BLaER1 (cell line): ENCODE data around the gene CFAP77.
"Not testable (repeated sequence)": the region's sequence is repeated elsewhere in the genome, so short reads cannot be mapped to it uniquely, and the experiment has no call there.

Source experiments
- H3K27ac ChIP-seq: shearing (Covaris generic); formaldehyde crosslinking; 2 replicates; pipeline ENCODE4 v1.8.1; 2022
- H3K27me3 ChIP-seq: shearing (Covaris generic); formaldehyde crosslinking; 2 replicates; pipeline ENCODE4 v1.8.1; 2022
- H3K36me3 ChIP-seq: shearing (Covaris generic); formaldehyde crosslinking; 2 replicates; pipeline ENCODE4 v1.8.1; 2022
- H3K4me1 ChIP-seq: shearing (Covaris generic); formaldehyde crosslinking; 2 replicates; pipeline ENCODE4 v1.8.1; 2022
- H3K4me2 ChIP-seq: shearing (Covaris generic); formaldehyde crosslinking; 2 replicates; pipeline ENCODE4 v1.8.1; 2022
- H3K4me3 ChIP-seq: shearing (Covaris generic); formaldehyde crosslinking; 2 replicates; pipeline ENCODE4 v1.8.1; 2022
- H3K9ac ChIP-seq: shearing (Covaris generic); formaldehyde crosslinking; 2 replicates; pipeline ENCODE4 v1.8.1; 2022
- H3K9me3 ChIP-seq: shearing (Covaris generic); formaldehyde crosslinking; 2 replicates; pipeline ENCODE4 v1.8.1; 2022
- H4K20me1 ChIP-seq: shearing (Covaris generic); formaldehyde crosslinking; 2 replicates; pipeline ENCODE4 v1.8.1; 2022
- Cebpa-rat ChIP-seq: shearing (Covaris generic); IDR thresholded peaks from 2 replicates; pipeline ENCODE4 v1.8.1; 2022

Gene CFAP77

DNA sequence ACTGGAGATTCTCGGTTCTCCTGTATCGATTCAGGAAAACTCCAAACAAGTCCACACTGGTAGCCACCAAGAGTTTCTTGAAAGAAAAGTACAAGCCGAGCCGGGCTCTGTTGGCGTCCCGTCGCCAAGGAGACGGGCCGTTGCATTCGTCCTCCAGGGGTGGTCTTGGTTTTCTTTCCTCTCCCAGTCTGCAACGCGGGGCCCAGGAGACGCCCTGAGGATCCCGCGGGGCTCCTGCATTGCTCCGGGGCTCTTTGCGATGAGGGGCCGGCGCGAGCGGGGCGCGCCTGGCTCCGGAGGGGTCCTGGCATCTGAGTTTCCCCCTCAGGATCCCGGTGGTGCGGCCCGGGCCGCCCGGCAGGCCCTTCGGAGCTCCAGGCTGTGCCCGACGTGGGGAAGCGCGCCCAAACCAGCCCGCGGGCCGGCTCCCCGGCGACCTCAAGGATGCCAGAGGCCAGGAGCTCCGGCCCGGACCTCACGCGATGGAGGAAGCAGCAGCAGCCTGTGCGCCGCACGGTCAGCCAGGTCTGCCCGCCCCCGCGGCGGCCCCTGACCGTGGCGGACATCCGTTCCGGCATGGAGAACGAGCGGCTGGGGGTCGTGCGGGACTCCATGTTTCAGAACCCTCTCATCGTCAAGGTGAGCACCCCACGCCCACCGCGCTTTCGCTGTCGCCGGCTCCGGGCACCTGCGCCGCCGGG, at the start of gene CFAP77:
TSS of gene CFAP77 (plus strand) at position 384 of the 701 bp plus-strand sequence. CDS start at position 445, 61 bp downstream.
- H3K4me1 ChIP-seq: peaks cover 42% of the 10 kb centered on the region
- peaks cover 14% of the 10 kb centered on the region for H4K20me1 ChIP-seq
- TF ChIP-seq Cebpa-rat: no peak
- peak within 1 kb of the TSS; percentile 98 for H3K4me2 ChIP-seq
- H3K4me3 ChIP-seq: peak within 1 kb of the TSS; percentile 66
- H3K9ac ChIP-seq: peak within 1 kb of the TSS; percentile 82
- peak within 1 kb of the TSS; percentile 83 for H3K27ac ChIP-seq
- H3K9me3 ChIP-seq: no peaks in the 10 kb centered on the region
- no peaks in the 10 kb centered on the region for H3K36me3 ChIP-seq
- peaks cover 25% of the 10 kb centered on the region for H3K27me3 ChIP-seq

DNA sequence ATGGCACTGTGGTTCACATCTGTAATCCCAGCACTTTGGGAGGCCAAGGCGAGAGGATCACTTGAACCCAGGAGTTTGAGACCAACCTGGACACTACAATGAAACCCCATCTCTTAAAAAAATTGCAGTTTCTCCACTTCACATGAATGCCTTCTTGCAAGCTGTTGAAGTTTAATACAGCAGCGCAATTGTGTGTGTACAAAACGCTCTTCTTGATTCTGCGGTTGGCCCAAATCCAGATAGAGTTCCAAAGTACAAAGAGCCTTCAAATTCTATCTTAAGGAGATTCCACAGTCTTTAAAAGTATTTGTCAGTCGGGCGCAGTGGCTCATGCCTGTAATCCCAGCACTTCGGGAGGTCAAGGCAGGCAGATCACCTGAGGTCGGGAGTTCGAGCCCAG, 45.9 kb upstream of the CFAP77 start:
- H3K27ac ChIP-seq: no peak overlapping the region
- no peaks in the 10 kb centered on the region for H3K4me1 ChIP-seq
- no peak overlapping the region for H3K4me2 ChIP-seq
- no peaks in the 10 kb centered on the region for H3K9me3 ChIP-seq
- no peak for TF ChIP-seq Cebpa-rat
- no peak overlapping the region for H3K4me3 ChIP-seq
- H3K27me3 ChIP-seq: no peaks in the 10 kb centered on the region
- H4K20me1 ChIP-seq: no peaks in the 10 kb centered on the region
- H3K9ac ChIP-seq: no peak overlapping the region
- no peaks in the 10 kb centered on the region for H3K36me3 ChIP-seq

GRCh38 chr9:132365986-132366385, 44.0 kb upstream of the CFAP77 start:
- Histone ChIP-seq H3K4me2 (no peak overlapping the region), H3K9ac (no peak overlapping the region), H3K4me1 (no peaks in the 10 kb centered on the region), H3K27ac (no peak overlapping the region), H3K27me3 (no peaks in the 10 kb centered on the region), H3K9me3 (no peaks in the 10 kb centered on the region), H4K20me1 (no peaks in the 10 kb centered on the region), H3K36me3 (no peaks in the 10 kb centered on the region), H3K4me3 (no peak overlapping the region)
- no peak for TF ChIP-seq Cebpa-rat

DNA sequence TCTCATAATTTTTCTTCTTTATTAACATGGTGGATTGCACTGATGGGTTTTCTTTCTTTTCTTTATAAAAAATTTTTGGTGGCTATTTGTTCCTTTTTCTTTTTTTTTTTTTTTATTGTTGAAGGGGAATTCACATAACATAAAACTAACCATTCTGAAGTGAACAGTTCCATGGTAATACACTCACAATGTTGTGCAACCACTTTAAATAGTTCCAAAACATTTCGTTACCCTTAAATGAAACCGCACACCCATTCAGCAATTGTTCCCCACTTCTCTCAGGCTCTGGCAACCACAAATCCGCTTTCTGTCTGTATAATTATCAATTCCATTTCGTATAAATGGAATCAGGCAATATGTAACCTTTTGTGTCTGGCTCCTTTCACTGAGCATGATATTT, 43.5 kb upstream of the CFAP77 start:
- TF ChIP-seq Cebpa-rat: no peak
- H3K9me3 ChIP-seq: no peaks in the 10 kb centered on the region
- no peak overlapping the region for H3K4me3 ChIP-seq
- H3K36me3 ChIP-seq: no peaks in the 10 kb centered on the region
- H3K9ac ChIP-seq: no peak overlapping the region
- H3K4me1 ChIP-seq: no peaks in the 10 kb centered on the region
- no peaks in the 10 kb centered on the region for H4K20me1 ChIP-seq
- H3K27ac ChIP-seq: no peak overlapping the region
- no peak overlapping the region for H3K4me2 ChIP-seq
- H3K27me3 ChIP-seq: no peaks in the 10 kb centered on the region

DNA sequence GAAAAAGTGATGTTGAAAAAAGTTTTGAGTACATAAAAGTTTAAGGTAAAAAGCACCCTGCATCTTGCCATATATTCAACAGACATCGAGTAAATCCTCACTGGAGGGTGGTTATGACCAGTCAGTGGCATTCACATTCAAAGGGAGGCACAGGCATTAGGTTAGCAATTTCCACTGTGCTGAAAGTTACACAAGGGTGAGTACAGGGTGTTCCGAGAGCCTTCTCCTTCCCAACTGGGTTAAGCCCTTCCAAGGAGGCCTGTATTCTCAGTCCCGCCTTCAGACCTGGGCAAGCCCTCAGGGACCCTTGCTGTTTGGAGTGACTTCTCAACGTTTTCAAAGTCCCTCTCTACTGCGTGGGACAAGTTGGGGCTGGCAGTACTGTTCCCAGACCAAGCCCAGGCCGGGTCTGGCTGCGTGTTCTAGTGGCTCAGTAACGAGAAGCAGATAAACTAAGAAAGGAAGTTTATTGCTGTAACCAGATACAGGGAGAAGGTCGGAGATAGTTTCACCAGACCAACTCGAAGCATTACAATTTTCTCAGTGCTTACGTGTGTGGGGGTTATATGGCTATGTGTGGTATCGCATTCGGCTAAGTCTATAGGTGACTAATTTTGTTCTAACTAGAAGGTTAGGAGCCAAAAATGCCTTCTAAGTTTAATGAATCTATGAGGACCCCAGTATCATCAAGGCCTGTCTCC, 42.2 kb upstream of the CFAP77 start:
- Histone ChIP-seq H3K27ac (no peak overlapping the region), H3K9me3 (no peaks in the 10 kb centered on the region), H3K4me3 (no peak overlapping the region), H3K27me3 (no peaks in the 10 kb centered on the region), H3K36me3 (no peaks in the 10 kb centered on the region), H3K4me2 (no peak overlapping the region), H3K9ac (no peak overlapping the region), H4K20me1 (no peaks in the 10 kb centered on the region), H3K4me1 (peaks cover 10% of the 10 kb centered on the region)
- no peak for TF ChIP-seq Cebpa-rat

DNA sequence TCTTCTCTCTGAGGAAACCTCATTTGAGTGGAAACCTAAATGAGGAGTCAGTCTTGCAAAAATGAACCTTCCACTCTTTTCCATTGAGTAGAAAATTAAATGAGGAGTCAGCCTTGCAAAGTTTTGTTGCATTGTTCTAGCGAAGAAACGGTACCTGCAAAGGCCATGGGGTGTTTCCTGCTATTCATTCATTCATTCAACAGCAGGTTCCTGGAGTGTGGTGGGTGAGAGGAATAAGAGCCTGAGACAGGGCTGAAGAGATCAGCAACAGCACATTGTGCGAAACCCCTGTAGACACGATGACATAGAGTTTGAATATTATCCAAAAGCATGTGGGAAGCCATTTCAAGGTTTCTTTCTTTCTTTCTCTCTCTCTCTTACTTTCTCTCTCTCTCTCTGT, 40.6 kb upstream of the CFAP77 start:
- Histone ChIP-seq H3K9me3 (no peaks in the 10 kb centered on the region), H4K20me1 (no peaks in the 10 kb centered on the region), H3K4me2 (no peak overlapping the region), H3K4me3 (no peak overlapping the region), H3K9ac (no peak overlapping the region), H3K27me3 (no peaks in the 10 kb centered on the region), H3K36me3 (peaks cover 1% of the 10 kb centered on the region; the same call in 1 of the 2 replicates), H3K4me1 (peaks cover 27% of the 10 kb centered on the region), H3K27ac (no peak overlapping the region)
- TF ChIP-seq Cebpa-rat: no peak

GRCh38 chr9:132370592-132370991, 39.4 kb upstream of the CFAP77 start:
- no peaks in the 10 kb centered on the region for H3K9me3 ChIP-seq
- no peak overlapping the region for H3K4me2 ChIP-seq
- no peak overlapping the region for H3K27ac ChIP-seq
- H3K4me3 ChIP-seq: no peak overlapping the region
- no peaks in the 10 kb centered on the region for H4K20me1 ChIP-seq
- H3K27me3 ChIP-seq: no peaks in the 10 kb centered on the region
- no peak overlapping the region for H3K9ac ChIP-seq
- peaks cover 13% of the 10 kb centered on the region for H3K36me3 ChIP-seq
- peaks cover 36% of the 10 kb centered on the region for H3K4me1 ChIP-seq
- no peak for TF ChIP-seq Cebpa-rat

GRCh38 chr9:132372177-132373095, 37.6 kb upstream of the CFAP77 start:
- H3K4me2 ChIP-seq: peak overlapping the region; percentile 78
- no peak overlapping the region for H3K4me3 ChIP-seq
- H3K9me3 ChIP-seq: peaks cover under 1% of the 10 kb centered on the region; the same call in 1 of the 2 replicates
- no peaks in the 10 kb centered on the region for H3K27me3 ChIP-seq
- H3K9ac ChIP-seq: peak overlapping the region; percentile 31; the same call in 1 of the 2 replicates
- peaks cover 31% of the 10 kb centered on the region for H3K36me3 ChIP-seq
- no peak for TF ChIP-seq Cebpa-rat
- H3K27ac ChIP-seq: peak overlapping the region; percentile 66
- no peaks in the 10 kb centered on the region for H4K20me1 ChIP-seq
- peaks cover 45% of the 10 kb centered on the region for H3K4me1 ChIP-seq

DNA sequence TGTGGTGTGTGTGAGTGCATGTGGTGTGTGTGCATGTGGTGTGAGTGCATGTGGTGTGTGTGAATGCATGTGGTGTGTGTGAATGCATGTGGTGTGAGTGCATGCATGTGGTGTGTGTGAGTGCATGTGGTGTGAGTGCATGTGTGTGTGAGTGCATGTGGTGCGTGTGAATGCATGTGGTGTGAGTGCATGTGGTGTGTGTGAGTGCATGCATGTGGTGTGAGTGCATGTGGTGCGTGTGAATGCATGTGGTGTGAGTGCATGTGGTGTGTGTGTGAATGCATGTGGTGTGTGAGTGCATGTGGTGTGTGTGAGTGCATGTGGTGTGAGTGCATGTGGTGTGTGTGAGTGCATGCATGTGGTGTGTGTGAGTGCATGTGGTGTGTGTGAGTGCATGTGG, 32.2 kb upstream of the CFAP77 start:
- H3K9ac ChIP-seq, H3K27ac ChIP-seq, H3K4me2 ChIP-seq, H4K20me1 ChIP-seq, H3K4me3 ChIP-seq, H3K27me3 ChIP-seq: not testable (repeated sequence)
- H3K4me1 ChIP-seq: peaks cover 65% of the 10 kb centered on the region
- H3K36me3 ChIP-seq: peaks cover 75% of the 10 kb centered on the region
- peaks cover 13% of the 10 kb centered on the region for H3K9me3 ChIP-seq

- not testable (repeated sequence) for H3K4me3 ChIP-seq, H3K27ac ChIP-seq, H4K20me1 ChIP-seq, H3K27me3 ChIP-seq, H3K4me2 ChIP-seq, H3K9ac ChIP-seq
- Histone ChIP-seq H3K36me3 (peaks cover 75% of the 10 kb centered on the region), H3K4me1 (peaks cover 65% of the 10 kb centered on the region), H3K9me3 (peaks cover 13% of the 10 kb centered on the region)
These were observed 31.6 kb upstream of the CFAP77 start for GRCh38 chr9:132378416-132378815.
